Measurements from ENCODE around the gene KRT27.

KRT27 gene

DNA sequence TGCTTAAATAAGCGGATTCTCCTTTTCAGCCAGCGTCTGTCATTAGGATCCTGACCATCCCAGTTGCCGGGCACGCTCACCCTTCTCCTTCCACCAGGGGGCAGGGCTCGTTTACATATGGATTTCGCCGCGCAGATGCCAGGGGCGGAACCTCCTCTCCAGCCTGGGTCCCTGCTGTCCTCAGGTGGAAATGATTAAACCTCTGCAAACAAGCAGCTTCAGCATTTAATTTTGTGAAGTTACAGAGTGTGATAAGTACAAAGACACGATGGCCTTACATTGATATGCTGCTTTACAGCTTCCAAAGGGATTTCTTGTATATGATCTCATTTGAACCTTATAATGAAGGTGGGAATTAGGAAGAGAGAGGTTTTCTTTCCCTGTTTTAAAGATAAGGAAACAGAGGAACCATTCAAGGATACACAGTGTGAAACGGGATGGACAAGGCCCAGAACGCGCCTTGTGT, 21.3 kb upstream of the KRT27 start:
- Histone ChIP-seq H3K27me3 (peaks cover 100% of the 10 kb centered on the region), H3K9me3 (no peaks in the 10 kb centered on the region)

DNA sequence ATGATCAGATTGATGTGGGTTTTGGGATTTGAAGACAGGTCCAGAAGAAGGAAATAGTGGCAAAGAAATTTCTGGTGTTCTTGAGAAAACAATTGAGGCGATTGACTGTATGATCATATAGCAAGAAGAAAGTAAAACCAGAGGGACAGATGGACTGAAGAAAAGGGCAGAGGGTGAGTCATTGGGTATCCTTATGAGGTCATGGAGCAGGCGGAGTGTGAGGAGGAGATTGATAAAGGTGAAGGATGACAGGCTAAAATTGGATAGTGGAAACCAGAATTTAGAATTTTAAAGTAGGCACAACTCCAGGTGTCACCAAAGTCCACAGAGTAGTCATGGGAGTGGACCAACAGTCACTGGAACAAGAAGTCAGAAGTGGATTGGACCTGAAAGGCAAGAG, 18.8 kb upstream of the KRT27 start:
- H3K27ac ChIP-seq: no peak overlapping the region
- peaks cover 100% of the 10 kb centered on the region for H3K27me3 ChIP-seq
- no peaks in the 10 kb centered on the region for H3K36me3 ChIP-seq
- no peaks in the 10 kb centered on the region for H3K9me3 ChIP-seq
- no peak overlapping the region for H3K4me3 ChIP-seq (ENCODE audit: low read depth in 1 of 2, low read length in 1 of 2)
- no peaks in the 10 kb centered on the region for H3K4me1 ChIP-seq (ENCODE audit: control insufficient read depth in 1 of 2, insufficient read depth in 1 of 2, low read depth in 1 of 2, low read length in 1 of 2)
- TF ChIP-seq, protein P1, sequence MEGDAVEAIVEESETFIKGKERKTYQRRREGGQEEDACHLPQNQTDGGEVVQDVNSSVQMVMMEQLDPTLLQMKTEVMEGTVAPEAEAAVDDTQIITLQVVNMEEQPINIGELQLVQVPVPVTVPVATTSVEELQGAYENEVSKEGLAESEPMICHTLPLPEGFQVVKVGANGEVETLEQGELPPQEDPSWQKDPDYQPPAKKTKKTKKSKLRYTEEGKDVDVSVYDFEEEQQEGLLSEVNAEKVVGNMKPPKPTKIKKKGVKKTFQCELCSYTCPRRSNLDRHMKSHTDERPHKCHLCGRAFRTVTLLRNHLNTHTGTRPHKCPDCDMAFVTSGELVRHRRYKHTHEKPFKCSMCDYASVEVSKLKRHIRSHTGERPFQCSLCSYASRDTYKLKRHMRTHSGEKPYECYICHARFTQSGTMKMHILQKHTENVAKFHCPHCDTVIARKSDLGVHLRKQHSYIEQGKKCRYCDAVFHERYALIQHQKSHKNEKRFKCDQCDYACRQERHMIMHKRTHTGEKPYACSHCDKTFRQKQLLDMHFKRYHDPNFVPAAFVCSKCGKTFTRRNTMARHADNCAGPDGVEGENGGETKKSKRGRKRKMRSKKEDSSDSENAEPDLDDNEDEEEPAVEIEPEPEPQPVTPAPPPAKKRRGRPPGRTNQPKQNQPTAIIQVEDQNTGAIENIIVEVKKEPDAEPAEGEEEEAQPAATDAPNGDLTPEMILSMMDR (IDR thresholded peaks at IDR 0.05): no peak

More for the DNA sequence above, 21.3 kb upstream of the KRT27 start:
- no peak overlapping the region for H3K27ac ChIP-seq
- TF ChIP-seq, protein P1 (IDR thresholded peaks at IDR 0.05): peak; percentile 55
- no peaks in the 10 kb centered on the region for H3K4me1 ChIP-seq (ENCODE audit: control insufficient read depth in 1 of 2, insufficient read depth in 1 of 2, low read depth in 1 of 2, low read length in 1 of 2)
- H3K36me3 ChIP-seq: no peaks in the 10 kb centered on the region
- no peak overlapping the region for H3K4me3 ChIP-seq (ENCODE audit: low read depth in 1 of 2, low read length in 1 of 2)

DNA sequence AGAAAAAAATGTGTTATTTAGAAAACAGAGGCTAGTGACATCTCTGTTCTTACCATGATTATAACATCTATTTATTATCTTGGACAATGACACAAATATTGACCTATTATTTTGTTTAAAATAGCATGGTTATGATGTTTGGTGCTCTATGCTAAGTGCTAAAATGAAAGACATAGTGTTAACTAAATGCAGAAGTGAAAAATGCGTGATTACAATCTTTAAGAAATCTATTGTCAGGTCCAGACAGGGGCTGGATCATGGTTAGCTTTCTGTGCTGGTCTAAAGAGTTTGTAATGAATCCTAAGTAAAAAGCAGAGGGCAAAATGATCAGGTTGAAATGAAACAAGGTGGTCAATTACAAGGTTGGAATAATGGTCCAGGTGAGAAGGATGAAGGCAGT, 18.0 kb upstream of the KRT27 start:
- Histone ChIP-seq H3K4me1 (ENCODE audit: control insufficient read depth in 1 of 2, insufficient read depth in 1 of 2, low read depth in 1 of 2, low read length in 1 of 2) (no peaks in the 10 kb centered on the region), H3K27ac (no peak overlapping the region), H3K36me3 (no peaks in the 10 kb centered on the region), H3K4me3 (ENCODE audit: low read depth in 1 of 2, low read length in 1 of 2) (no peak overlapping the region), H3K9me3 (no peaks in the 10 kb centered on the region), H3K27me3 (peaks cover 100% of the 10 kb centered on the region)
- TF ChIP-seq, protein P1 (IDR thresholded peaks at IDR 0.05): no peak

DNA sequence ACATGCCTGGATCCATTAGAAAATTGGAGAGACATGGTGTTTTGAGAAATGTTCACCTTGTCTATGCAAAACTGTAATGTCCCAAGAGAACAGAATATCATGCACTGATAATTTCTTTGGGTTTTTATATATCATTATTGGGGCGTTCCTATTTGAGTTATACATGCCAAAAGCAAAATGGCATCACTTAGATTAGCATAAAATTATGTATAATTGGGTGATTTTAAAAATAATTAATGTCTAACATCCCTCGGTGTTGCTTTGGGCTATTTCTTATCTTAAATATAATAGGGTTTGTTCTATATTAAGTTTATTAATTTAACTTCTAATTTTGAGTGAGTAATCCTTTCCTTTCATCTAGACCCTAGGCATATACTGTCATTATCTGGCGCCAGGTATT, 17.5 kb upstream of the KRT27 start, which contains the start of gene KRT28:
Gene KRT28 (minus strand): TSS at position 101 of the 400 bp plus-strand sequence. CDS start 66 bp downstream, at position 35.
- TF ChIP-seq, protein P1 (IDR thresholded peaks at IDR 0.05): no peak
- H3K27me3 ChIP-seq: peaks cover 100% of the 10 kb centered on the region
- H3K4me1 ChIP-seq (ENCODE audit: control insufficient read depth in 1 of 2, insufficient read depth in 1 of 2, low read depth in 1 of 2, low read length in 1 of 2): no peaks in the 10 kb centered on the region

DNA sequence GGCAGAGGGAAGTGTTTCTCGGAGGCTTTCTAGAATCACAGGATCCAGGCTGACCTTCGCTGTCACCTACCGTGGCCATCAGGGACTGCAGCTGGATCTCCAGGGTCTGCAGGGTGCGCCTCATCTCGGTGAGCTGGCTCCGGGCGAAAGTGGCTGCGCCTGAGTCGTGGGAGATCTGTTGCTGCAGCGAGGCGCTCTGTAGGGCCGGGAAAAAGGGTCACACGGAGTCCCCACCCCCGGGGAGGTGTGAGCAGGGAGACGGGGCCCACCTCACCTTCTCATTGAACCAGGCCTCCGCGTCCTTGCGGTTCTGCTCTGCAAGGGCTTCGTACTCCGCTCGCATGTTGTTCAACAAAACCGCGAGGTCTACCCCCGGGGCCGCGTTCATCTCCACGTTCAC, 14.5 kb upstream of the KRT27 start:
- Histone ChIP-seq H3K36me3 (no peaks in the 10 kb centered on the region), H3K27ac (no peak overlapping the region), H3K4me3 (ENCODE audit: low read depth in 1 of 2, low read length in 1 of 2) (no peak overlapping the region), H3K4me1 (ENCODE audit: control insufficient read depth in 1 of 2, insufficient read depth in 1 of 2, low read depth in 1 of 2, low read length in 1 of 2) (no peaks in the 10 kb centered on the region), H3K9me3 (no peaks in the 10 kb centered on the region), H3K27me3 (peaks cover 93% of the 10 kb centered on the region)
- TF ChIP-seq, protein P1 (IDR thresholded peaks at IDR 0.05): no peak

More for the DNA sequence above, 17.5 kb upstream of the KRT27 start, which contains the start of gene KRT28:
- no peaks in the 10 kb centered on the region for H3K36me3 ChIP-seq
- no peak within 1 kb of the TSS for H3K4me3 ChIP-seq (ENCODE audit: low read depth in 1 of 2, low read length in 1 of 2)
- no peaks in the 10 kb centered on the region for H3K9me3 ChIP-seq
- no peak within 1 kb of the TSS for H3K27ac ChIP-seq

All from neutrophil (primary cell).